Gastrocnemius medialis (tissue), 4 donors: ENCODE measurements around the gene STRBP. TPM values are rescaled to one million over a fixed set of nuclear protein-coding genes. Genes with fewer than 3 reads are reported as not detected.

Experiments
- ATAC-seq, 2 donors: fragments of 150-250 bp; one replicate each; pipeline ENCODE4 v1.9.1; 2016
- DNase-seq, 2 donors: peaks; one replicate each; pipeline ENCODE4 v3.0.0-alpha.2; 2019
- H3K27ac ChIP-seq, 4 donors: fragments of 200-600 bp; sonication (generic); 1 replicate in 1 of 4; 2 replicates in 3 of 4; pipeline ENCODE4 v1.5.1; 2016 to 2018; ENCODE audit warnings: mild to moderate bottlenecking in 2 of 4, moderate library complexity in 1 of 4
- H3K27me3 ChIP-seq, 3 donors: fragments of 200-600 bp; sonication (generic) in 2 of 3; 1 replicate in 1 of 3; 2 replicates in 2 of 3; pipeline versions ENCODE4 v1.5.1 to v1.6.0; 2016 to 2019; ENCODE audit warnings: mild to moderate bottlenecking in 1 of 3, moderate library complexity in 1 of 3
- H3K36me3 ChIP-seq, 2 donors: fragments of 200-600 bp; sonication (generic) in 1 of 2; one replicate each; pipeline ENCODE4 v1.5.1; 2017 to 2018
- H3K4me1 ChIP-seq, 2 donors: fragments of 200-600 bp; sonication (generic) in 1 of 2; one replicate each; pipeline ENCODE4 v1.5.1; 2016 to 2017; ENCODE audit warnings: mild to moderate bottlenecking in 2 of 2
- H3K4me3 ChIP-seq, 4 donors: fragments of 200-600 bp; sonication (generic) in 3 of 4; 1 replicate in 1 of 4; 2 replicates in 3 of 4; pipeline ENCODE4 v1.5.1; 2016 to 2019; ENCODE audit warnings: mild to moderate bottlenecking in 2 of 4
- H3K9me3 ChIP-seq, 3 donors: fragments of 200-600 bp; sonication (generic) in 2 of 3; 1 replicate in 1 of 3; 2 replicates in 2 of 3; pipeline ENCODE4 v1.5.1; 2016 to 2019
- CTCF ChIP-seq, 5 experiments: fragments of 450-650 bp in 3 of 5; fragments of 200-600 bp in 2 of 5; sonication (generic) in 2 of 5; IDR thresholded peaks in 4 of 5; conservative IDR thresholded peaks in 1 of 5; 1 replicate in 4 of 5; 2 replicates in 1 of 5; pipeline ENCODE4 v1.5.1; 2016 to 2019; ENCODE audit warnings: antibody characterized with exemption in 5 of 5, mild to moderate bottlenecking in 3 of 5, moderate library complexity in 3 of 5
- POLR2A ChIP-seq, 2 donors: fragments of 450-650 bp; IDR thresholded peaks; one replicate each; pipeline ENCODE4 v1.6.1; 2017; ENCODE audit warnings: antibody characterized with exemption in 2 of 2, mild to moderate bottlenecking in 2 of 2, moderate library complexity in 2 of 2
- in situ Hi-C, 4 donors: fragments of 200-750 bp; cut with MboI; loops; one replicate each; pipeline versions ENCODE4 v1.15.0 to v1.8.0; 2017; ENCODE audit warnings: low sequenced_read_pairs in 4 of 4
- intact Hi-C: fragments of 100-400 bp; cut with DNase I; formaldehyde crosslinking; loops from one replicate; pipeline ENCODE4 v1.15.1; 2023; ENCODE audit warnings: low total_unique reads
- total RNA-seq, 4 donors: library from RNA; depleted of rRNA; stranded (reverse); fragments of >200 nt; gene quantifications; one replicate each; pipeline versions ENCODE4 v1.1.0 to v1.2.3, GENCODE V29; 2016

STRBP gene
- total RNA-seq, 4 donors from 2014 or later = 5.0 to 25.0 (median 13.2) TPM

- H3K27me3 ChIP-seq = no peaks in the 10 kb centered on the region
- no peak overlapping the region for H3K4me3 ChIP-seq
- no peak overlapping the region for H3K27ac ChIP-seq
- DNase-seq (no peak), ATAC-seq (no peak)
- in situ Hi-C loops (loop anchor here in 2 of 4 donors (10.0 to 25.0 kb wide), 2 partner anchors 255 to 273 kb away; partner anchors contain the start of gene CRB2 (in 1 of the 2)), intact Hi-C loops (loop anchor here (10.0 kb wide), 1 partner anchor 263 kb away; no protein-coding TSS in a partner anchor)
- no peaks in the 10 kb centered on the region for H3K4me1 ChIP-seq
- TF ChIP-seq POLR2A (IDR thresholded peaks at IDR 0.05) (no peak), CTCF (IDR thresholded peaks at IDR 0.05 in 4 of 5, conservative IDR thresholded peaks at IDR 0.05 in 1 of 5) (peak in 3 of 5 experiments; percentile 10 to 34 (median 22))
- no peaks in the 10 kb centered on the region for H3K9me3 ChIP-seq
- H3K36me3 ChIP-seq = peaks cover 0 to 56% of the 10 kb centered on the region in 2 donors
Measured at GRCh38 chr9:123081824-123082223, 186.6 kb downstream of the STRBP start.

DNA sequence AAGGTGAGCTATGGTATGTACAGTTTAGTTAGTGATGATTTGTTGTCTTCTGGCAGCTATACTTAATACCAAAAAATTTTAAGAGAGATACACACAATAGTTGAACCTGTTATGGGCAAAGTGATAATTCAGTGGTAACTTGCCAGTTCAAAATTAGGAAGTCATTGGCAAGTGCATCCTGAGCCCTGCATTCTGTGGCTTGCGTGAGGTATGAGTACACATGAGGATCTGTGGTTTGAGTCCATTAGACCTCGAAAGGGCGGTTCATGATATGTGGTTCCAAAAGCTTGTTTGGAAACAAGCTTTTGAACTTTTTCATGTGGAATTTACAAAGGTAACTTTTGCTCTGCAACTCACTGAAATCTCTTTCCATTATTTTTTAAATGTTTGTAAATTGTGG is 187.9 kb downstream of the STRBP start:
- no peak for DNase-seq
- in situ Hi-C loops (loop anchor here in 2 of 4 donors (10.0 to 25.0 kb wide), 2 partner anchors 257 to 274 kb away; partner anchors contain the start of gene CRB2 (in 1 of the 2)), intact Hi-C loops (loop anchor here (10.0 kb wide), 1 partner anchor 264 kb away; no protein-coding TSS in a partner anchor)
- no peak for ATAC-seq
- Histone ChIP-seq H3K27me3 (no peaks in the 10 kb centered on the region), H3K4me1 (no peaks in the 10 kb centered on the region), H3K4me3 (no peak overlapping the region), H3K9me3 (no peaks in the 10 kb centered on the region), H3K27ac (no peak overlapping the region), H3K36me3 (peaks cover 0 to 61% of the 10 kb centered on the region in 2 donors)
- no peak for TF ChIP-seq POLR2A (IDR thresholded peaks at IDR 0.05)
- no peak for TF ChIP-seq CTCF (IDR thresholded peaks at IDR 0.05 in 4 of 5, conservative IDR thresholded peaks at IDR 0.05 in 1 of 5)

DNA sequence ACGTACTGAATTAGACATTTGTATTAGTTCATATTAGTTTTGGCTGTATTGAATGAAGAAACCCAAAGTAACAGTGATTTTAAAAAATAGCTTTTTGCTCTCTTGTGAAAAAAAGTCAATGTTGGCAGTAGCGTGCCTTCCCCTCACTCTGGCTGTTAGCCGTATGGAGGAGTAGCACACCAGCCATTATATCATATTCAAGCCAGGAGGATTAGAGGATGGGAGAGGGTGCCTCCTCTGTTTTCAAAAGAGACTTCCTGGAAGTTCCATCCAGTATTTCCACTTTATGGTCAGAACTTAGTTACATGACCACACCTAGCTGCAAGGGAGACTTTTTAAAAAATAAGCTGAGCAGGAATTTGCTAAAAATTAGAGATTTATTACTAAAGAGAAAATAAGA is 193.8 kb downstream of the STRBP start:
- Histone ChIP-seq H3K27ac (no peak overlapping the region), H3K27me3 (no peaks in the 10 kb centered on the region), H3K4me1 (no peaks in the 10 kb centered on the region), H3K36me3 (peaks cover 0 to 30% of the 10 kb centered on the region in 2 donors), H3K9me3 (no peaks in the 10 kb centered on the region), H3K4me3 (no peak overlapping the region)
- intact Hi-C loops = no loop called here
- no peak for DNase-seq
- no peak for TF ChIP-seq CTCF (IDR thresholded peaks at IDR 0.05 in 4 of 5, conservative IDR thresholded peaks at IDR 0.05 in 1 of 5)
- TF ChIP-seq POLR2A (IDR thresholded peaks at IDR 0.05) = no peak
- in situ Hi-C loops = loop anchor here in 1 of 4 donors (25.0 kb wide), 1 partner anchor 263 kb away; no protein-coding TSS in a partner anchor
- no peak for ATAC-seq

DNA sequence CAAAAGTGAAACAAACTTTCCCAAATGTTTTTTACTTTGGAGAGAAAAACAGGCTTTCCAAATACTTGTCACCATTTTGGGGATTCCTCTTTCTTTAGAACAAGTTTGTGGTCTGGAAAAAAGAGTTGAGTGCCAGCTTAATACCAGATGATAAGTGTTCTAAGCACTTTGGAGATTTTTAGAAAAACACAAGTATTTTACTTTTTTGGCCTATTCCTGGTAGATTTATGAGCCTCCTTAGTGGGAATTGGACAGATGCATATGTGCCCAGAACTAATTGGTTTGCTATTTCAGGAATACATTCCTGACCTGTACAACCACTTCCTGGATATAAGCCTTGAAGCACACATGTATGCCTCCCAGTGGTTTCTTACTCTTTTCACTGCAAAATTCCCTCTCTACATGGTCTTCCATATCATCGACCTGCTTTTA is 194.4 kb downstream of the STRBP start:
- H3K4me1 ChIP-seq = no peaks in the 10 kb centered on the region
- no peaks in the 10 kb centered on the region for H3K27me3 ChIP-seq
- intact Hi-C loops = no loop called here
- peak overlapping the region in 1 of 4 donors; percentile 23 for H3K27ac ChIP-seq
- no peak overlapping the region for H3K4me3 ChIP-seq
- in situ Hi-C loops = no loop called here
- H3K9me3 ChIP-seq = no peaks in the 10 kb centered on the region
- TF ChIP-seq CTCF (IDR thresholded peaks at IDR 0.05 in 4 of 5, conservative IDR thresholded peaks at IDR 0.05 in 1 of 5) (no peak), POLR2A (IDR thresholded peaks at IDR 0.05) (no peak)
- DNase-seq (no peak), ATAC-seq (peak in 1 of 2 donors; percentile 45)
- H3K36me3 ChIP-seq = peaks cover 0 to 27% of the 10 kb centered on the region in 2 donors
